Endothelial cell (in vitro differentiated cells): ENCODE results near the gene POLN. TPM values are rescaled to one million over a fixed set of nuclear protein-coding genes. Genes with fewer than 3 reads are reported as not detected.

ENCODE experiments used
- DNase-seq: peaks from one replicate; pipeline ENCODE4 v3.0.0; 2021; ENCODE audit warnings: low spot score
- H3K27ac Mint-ChIP-seq: one replicate; pipeline ENCODE4 v1.8.0; 2021; ENCODE audit warnings: mixed read lengths, inconsistent platforms; ENCODE audit not compliant: unreplicated experiment
- H3K27me3 Mint-ChIP-seq: one replicate; pipeline ENCODE4 v1.8.0; 2021; ENCODE audit warnings: mild to moderate bottlenecking, moderate library complexity, mixed read lengths, inconsistent platforms; ENCODE audit not compliant: unreplicated experiment
- H3K36me3 Mint-ChIP-seq: one replicate; pipeline ENCODE4 v1.8.0; 2021; ENCODE audit warnings: mild to moderate bottlenecking, low read depth, mixed read lengths, inconsistent platforms; ENCODE audit not compliant: unreplicated experiment
- H3K4me1 Mint-ChIP-seq: one replicate; pipeline ENCODE4 v1.8.0; 2021; ENCODE audit warnings: mild to moderate bottlenecking, mixed read lengths, inconsistent platforms; ENCODE audit not compliant: unreplicated experiment
- H3K4me3 Mint-ChIP-seq: one replicate; pipeline ENCODE4 v1.8.0; 2021; ENCODE audit warnings: mild to moderate bottlenecking, mixed read lengths, inconsistent platforms; ENCODE audit not compliant: unreplicated experiment
- H3K9me3 Mint-ChIP-seq: one replicate; pipeline ENCODE4 v1.8.0; 2021; ENCODE audit warnings: mixed read lengths, inconsistent platforms; ENCODE audit not compliant: unreplicated experiment
- total RNA-seq: library from RNA; stranded (reverse); fragmentation: NEBNext Ultra II Directional; extraction: Animal tissue kit (Norgen Biotek cat#: 25700); gene quantifications from one replicate; pipeline ENCODE4 v1.2.1, GENCODE V29; 2021; ENCODE audit not compliant: unreplicated experiment
- TF ChIP-seq, protein P1 (sequence below): fragments of 200-600 bp; sonication (generic); IDR thresholded peaks from one replicate; pipeline ENCODE4 v1.5.0; 2021; ENCODE audit warnings: antibody characterized with exemption; ENCODE audit not compliant: unreplicated experiment

The POLN gene
- total RNA-seq, 1 donor from 2014 or later = 2.5 TPM

GRCh38 chr4:2243681-2244380 lies 1.9 kb upstream of the POLN start:
- peaks cover 15% of the 10 kb centered on the region for H3K36me3 Mint-ChIP-seq
- no peak overlapping the region for H3K4me3 Mint-ChIP-seq
- TF ChIP-seq, protein P1, sequence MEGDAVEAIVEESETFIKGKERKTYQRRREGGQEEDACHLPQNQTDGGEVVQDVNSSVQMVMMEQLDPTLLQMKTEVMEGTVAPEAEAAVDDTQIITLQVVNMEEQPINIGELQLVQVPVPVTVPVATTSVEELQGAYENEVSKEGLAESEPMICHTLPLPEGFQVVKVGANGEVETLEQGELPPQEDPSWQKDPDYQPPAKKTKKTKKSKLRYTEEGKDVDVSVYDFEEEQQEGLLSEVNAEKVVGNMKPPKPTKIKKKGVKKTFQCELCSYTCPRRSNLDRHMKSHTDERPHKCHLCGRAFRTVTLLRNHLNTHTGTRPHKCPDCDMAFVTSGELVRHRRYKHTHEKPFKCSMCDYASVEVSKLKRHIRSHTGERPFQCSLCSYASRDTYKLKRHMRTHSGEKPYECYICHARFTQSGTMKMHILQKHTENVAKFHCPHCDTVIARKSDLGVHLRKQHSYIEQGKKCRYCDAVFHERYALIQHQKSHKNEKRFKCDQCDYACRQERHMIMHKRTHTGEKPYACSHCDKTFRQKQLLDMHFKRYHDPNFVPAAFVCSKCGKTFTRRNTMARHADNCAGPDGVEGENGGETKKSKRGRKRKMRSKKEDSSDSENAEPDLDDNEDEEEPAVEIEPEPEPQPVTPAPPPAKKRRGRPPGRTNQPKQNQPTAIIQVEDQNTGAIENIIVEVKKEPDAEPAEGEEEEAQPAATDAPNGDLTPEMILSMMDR = no peak
- H3K4me1 Mint-ChIP-seq = peaks cover 24% of the 10 kb centered on the region
- DNase-seq = no peak
- H3K9me3 Mint-ChIP-seq = no peaks in the 10 kb centered on the region
- H3K27me3 Mint-ChIP-seq = peaks cover 9% of the 10 kb centered on the region
- H3K27ac Mint-ChIP-seq = peak overlapping the region; percentile 15

DNA sequence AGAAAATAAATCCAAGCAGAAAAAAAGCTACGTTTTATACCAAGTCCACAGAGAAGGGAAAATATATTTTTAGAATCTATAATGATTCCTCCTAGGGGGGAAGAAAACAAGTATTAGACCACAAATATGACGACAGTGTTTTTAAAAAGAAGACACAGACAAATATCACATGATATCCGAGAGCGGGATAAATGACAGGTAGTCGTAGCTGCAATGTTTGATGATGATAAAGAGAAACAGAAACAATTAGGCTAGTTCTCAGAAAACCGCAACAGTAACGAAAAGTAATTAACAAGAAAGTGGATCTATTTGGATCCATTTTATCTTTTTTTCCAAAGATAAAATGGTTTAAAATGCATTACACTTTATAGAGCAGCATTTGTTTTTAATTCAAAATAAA lies 918 bp downstream of the POLN start:
- no peak for DNase-seq

GRCh38 chr4:2236944-2237666 lies 4.8 kb downstream of the POLN start:
- TF ChIP-seq, protein P1 = no peak

More for the DNA sequence above, 918 bp downstream of the POLN start:
- H3K9me3 Mint-ChIP-seq = no peaks in the 10 kb centered on the region
- peaks cover 15% of the 10 kb centered on the region for H3K36me3 Mint-ChIP-seq
- peak overlapping the region; percentile 90 for H3K4me3 Mint-ChIP-seq
- H3K27ac Mint-ChIP-seq = peak overlapping the region; percentile 68
- peaks cover 5% of the 10 kb centered on the region for H3K27me3 Mint-ChIP-seq
- TF ChIP-seq, protein P1 = no peak
- H3K4me1 Mint-ChIP-seq = peaks cover 33% of the 10 kb centered on the region

GRCh38 chr4:2231082-2231481 lies 10.8 kb downstream of the POLN start:
- Mint-ChIP-seq H3K9me3 (no peaks in the 10 kb centered on the region), H3K4me1 (no peaks in the 10 kb centered on the region), H3K36me3 (no peaks in the 10 kb centered on the region), H3K4me3 (no peak overlapping the region), H3K27me3 (no peaks in the 10 kb centered on the region), H3K27ac (no peak overlapping the region)
- TF ChIP-seq, protein P1 = no peak
- no peak for DNase-seq

More at GRCh38 chr4:2236944-2237666, 4.8 kb downstream of the POLN start:
- Mint-ChIP-seq H3K27me3 (no peaks in the 10 kb centered on the region), H3K27ac (no peak overlapping the region), H3K36me3 (peaks cover 3% of the 10 kb centered on the region), H3K9me3 (no peaks in the 10 kb centered on the region), H3K4me3 (no peak overlapping the region), H3K4me1 (peaks cover 27% of the 10 kb centered on the region)
- DNase-seq = no peak

GRCh38 chr4:2226261-2226660 lies 15.7 kb downstream of the POLN start:
- no peak for DNase-seq
- Mint-ChIP-seq H3K36me3 (peaks cover 4% of the 10 kb centered on the region), H3K4me1 (no peaks in the 10 kb centered on the region), H3K9me3 (no peaks in the 10 kb centered on the region), H3K27me3 (peaks cover 1% of the 10 kb centered on the region), H3K27ac (no peak overlapping the region), H3K4me3 (no peak overlapping the region)
- TF ChIP-seq, protein P1 = no peak
